PFSK-1 (cell line): Measurements from ENCODE around the gene PHACTR1.

Experiments
- FOXP2 ChIP-seq: optimal IDR thresholded peaks from 2 replicates; pipeline ENCODE3; 2011; ENCODE audit warnings: borderline replicate concordance, control low read depth, inconsistent platforms; ENCODE audit not compliant: insufficient read depth; ENCODE audit errors: extremely low read length, extremely low read depth
- POLR2AphosphoS5 ChIP-seq: IDR thresholded peaks from 2 replicates; pipeline ENCODE4 v1.6.1; 2012; ENCODE audit warnings: low read depth, mild to moderate bottlenecking, control low read depth, low read length, moderate library complexity
- SIN3A ChIP-seq: IDR thresholded peaks from 2 replicates; pipeline ENCODE4 v1.6.1; 2012; ENCODE audit warnings: mild to moderate bottlenecking, low read length, moderate library complexity, borderline replicate concordance; ENCODE audit not compliant: insufficient read depth
- TAF1 ChIP-seq: IDR thresholded peaks from 2 replicates; pipeline ENCODE4 v1.6.1; 2012; ENCODE audit warnings: low read length, control low read depth, borderline replicate concordance; ENCODE audit not compliant: insufficient read depth
- TF ChIP-seq, protein P1 (sequence below), 2 experiments: IDR thresholded peaks; 2 replicates each; pipeline versions ENCODE4 v1.6.1 to v1.8.0; 2011 to 2012; ENCODE audit warnings: low read depth in 2 of 2, low read length in 2 of 2, control low read depth in 1 of 2, inconsistent platforms in 1 of 2, mild to moderate bottlenecking in 1 of 2, moderate library complexity in 1 of 2; ENCODE audit not compliant: insufficient read depth in 1 of 2

The PHACTR1 gene

DNA sequence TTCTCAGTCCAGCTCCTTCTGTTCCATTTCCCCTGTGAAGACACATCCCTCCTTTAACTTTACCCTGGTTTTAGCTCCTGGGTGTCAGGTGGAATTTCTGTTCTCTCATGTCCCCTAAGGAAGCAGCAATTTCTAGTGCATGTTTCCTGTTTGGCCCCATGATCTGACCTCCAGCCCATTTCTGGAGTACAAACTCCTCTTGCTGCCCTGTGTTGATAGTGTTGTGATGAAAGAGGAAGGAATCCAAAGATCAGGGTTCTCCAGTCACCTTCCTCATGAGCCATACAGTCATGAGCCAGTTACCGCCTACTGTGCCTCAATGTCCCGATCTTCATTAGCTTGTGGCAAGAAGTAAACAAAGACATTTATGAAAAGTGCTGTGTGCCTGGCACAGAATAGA lies 97.4 kb downstream of the PHACTR1 start:
- TF ChIP-seq POLR2AphosphoS5 (no peak), TAF1 (no peak), FOXP2 (no peak), SIN3A (no peak)
- TF ChIP-seq, protein P1, sequence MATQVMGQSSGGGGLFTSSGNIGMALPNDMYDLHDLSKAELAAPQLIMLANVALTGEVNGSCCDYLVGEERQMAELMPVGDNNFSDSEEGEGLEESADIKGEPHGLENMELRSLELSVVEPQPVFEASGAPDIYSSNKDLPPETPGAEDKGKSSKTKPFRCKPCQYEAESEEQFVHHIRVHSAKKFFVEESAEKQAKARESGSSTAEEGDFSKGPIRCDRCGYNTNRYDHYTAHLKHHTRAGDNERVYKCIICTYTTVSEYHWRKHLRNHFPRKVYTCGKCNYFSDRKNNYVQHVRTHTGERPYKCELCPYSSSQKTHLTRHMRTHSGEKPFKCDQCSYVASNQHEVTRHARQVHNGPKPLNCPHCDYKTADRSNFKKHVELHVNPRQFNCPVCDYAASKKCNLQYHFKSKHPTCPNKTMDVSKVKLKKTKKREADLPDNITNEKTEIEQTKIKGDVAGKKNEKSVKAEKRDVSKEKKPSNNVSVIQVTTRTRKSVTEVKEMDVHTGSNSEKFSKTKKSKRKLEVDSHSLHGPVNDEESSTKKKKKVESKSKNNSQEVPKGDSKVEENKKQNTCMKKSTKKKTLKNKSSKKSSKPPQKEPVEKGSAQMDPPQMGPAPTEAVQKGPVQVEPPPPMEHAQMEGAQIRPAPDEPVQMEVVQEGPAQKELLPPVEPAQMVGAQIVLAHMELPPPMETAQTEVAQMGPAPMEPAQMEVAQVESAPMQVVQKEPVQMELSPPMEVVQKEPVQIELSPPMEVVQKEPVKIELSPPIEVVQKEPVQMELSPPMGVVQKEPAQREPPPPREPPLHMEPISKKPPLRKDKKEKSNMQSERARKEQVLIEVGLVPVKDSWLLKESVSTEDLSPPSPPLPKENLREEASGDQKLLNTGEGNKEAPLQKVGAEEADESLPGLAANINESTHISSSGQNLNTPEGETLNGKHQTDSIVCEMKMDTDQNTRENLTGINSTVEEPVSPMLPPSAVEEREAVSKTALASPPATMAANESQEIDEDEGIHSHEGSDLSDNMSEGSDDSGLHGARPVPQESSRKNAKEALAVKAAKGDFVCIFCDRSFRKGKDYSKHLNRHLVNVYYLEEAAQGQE (IDR thresholded peaks at IDR 0.05; ENCODE audit: insufficient read depth in 1 of 2, low read depth in 2 of 2, low read length in 2 of 2): no peak

DNA sequence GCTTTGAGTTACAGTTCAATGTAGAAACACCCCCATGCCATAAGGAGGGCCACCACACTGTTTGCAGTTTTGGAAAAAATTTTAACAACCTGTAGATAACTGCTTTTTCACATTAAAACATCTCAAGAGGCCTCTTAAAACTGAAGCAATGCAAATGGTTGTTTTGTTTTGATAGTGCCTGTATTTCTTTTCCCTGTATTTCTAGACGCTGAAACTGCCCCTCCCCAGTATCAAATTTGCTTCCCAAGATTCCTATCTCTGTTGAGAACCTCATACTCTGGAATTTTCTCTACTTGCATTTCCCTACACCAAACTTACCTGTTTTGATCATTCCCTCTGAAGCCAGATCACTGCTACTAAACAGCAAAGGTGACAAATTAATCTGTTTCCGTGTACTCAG lies 98.5 kb downstream of the PHACTR1 start:
- TF ChIP-seq TAF1 (no peak), POLR2AphosphoS5 (no peak)
- TF ChIP-seq, protein P1 (IDR thresholded peaks at IDR 0.05; ENCODE audit: insufficient read depth in 1 of 2, low read depth in 2 of 2, low read length in 2 of 2): no peak

DNA sequence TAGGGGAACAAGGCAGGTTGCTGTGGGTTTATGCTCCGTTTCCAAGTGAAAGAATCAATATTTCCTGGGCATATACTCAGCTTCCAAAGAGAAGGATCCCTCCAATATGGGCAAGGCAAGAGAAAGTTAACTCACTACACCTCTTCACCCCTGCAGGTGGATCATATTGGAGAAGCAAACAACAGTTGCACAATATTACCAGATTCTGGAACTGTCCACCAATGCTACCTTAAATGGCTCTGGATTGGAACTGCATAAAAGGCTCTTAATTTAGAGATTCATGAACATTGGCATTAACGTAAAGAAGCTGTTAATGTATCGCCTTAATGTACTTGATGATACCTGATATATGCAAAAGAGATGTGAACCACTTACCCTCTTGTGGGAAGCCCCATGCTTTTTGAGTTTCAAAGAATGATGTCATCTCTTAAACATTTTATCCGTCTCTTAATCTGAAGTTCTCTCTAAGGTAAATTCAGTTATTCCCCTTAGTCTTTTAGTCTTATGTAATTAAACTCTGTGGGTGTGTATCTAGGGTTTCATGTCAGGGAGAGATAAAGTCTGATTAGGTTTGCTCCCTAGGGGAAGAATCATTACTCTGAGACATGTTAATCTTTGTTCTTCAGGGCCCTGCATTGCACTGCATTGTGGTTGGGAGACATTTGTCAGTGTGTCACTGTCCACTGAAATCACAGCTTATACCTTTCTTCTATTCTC lies 99.5 kb downstream of the PHACTR1 start:
- TF ChIP-seq FOXP2: no peak

DNA sequence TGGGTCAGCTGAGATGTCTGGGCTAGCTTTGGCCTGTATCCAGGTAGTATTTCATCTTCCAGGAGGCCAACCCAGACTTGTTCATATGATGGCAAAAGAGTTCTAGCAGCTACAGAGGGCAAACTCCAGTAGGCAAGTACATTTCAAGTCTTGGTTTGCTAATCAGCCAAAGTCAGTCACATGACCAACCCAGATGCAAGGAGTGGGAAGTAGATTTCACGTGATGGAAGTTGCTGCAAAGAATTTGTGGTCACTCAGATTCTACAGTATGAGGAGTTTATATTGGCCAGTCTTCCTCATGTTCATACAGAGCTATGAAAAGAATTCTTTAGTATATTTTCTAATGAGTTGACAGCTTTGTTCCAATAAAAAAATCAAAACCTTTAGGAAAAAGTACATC lies 101.8 kb downstream of the PHACTR1 start:
- no peak for TF ChIP-seq POLR2AphosphoS5
- TF ChIP-seq SIN3A: no peak
- TF ChIP-seq FOXP2: no peak
- no peak for TF ChIP-seq TAF1

DNA sequence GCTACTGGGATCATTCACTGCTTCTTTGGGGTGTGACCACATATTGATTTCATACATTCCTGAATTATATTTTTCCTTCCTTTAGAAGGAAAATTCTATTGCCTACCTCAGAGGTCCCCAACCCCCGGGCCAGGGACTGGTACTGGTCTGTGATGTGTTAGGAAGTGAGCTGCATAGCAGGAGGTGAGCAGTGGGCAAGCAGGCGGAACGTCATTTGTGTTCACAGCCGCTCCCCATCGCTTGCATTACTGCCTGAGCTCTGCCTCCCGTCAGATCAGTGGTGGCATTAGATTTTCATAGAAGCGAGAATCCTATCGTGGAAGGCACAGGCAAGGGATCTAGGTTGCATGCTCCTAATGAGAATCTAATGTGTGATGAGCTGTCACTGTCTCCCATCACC lies 107.3 kb downstream of the PHACTR1 start:
- no peak for TF ChIP-seq SIN3A
- TF ChIP-seq FOXP2: no peak
- TF ChIP-seq POLR2AphosphoS5: no peak
- TF ChIP-seq TAF1: no peak
- TF ChIP-seq, protein P1 (IDR thresholded peaks at IDR 0.05; ENCODE audit: insufficient read depth in 1 of 2, low read depth in 2 of 2, low read length in 2 of 2): no peak

DNA sequence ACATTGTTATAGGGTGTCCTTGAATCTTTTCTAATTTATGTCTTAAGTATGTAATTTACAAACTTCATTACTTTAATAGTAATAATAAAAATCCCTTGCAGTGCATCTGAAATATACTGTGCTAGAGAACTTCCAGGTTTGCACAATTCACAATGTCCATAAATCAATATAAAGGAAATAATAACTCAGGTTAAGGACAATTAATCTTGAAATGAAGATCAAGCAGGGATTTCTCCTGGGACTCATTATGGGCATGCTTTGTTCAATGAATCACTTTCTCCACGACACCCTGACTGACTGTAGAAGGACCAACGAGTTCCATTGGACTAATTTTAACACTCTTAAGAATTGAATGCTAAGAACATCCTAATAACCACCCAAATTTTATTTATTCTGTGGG lies 110.0 kb downstream of the PHACTR1 start:
- TF ChIP-seq FOXP2: no peak
- no peak for TF ChIP-seq POLR2AphosphoS5
- TF ChIP-seq, protein P1 (IDR thresholded peaks at IDR 0.05; ENCODE audit: insufficient read depth in 1 of 2, low read depth in 2 of 2, low read length in 2 of 2): no peak
- TF ChIP-seq TAF1: no peak
- no peak for TF ChIP-seq SIN3A
